Astrocyte of the cerebellum (primary cell): ENCODE results near the gene CPXM2.

Experiments
- DNase-seq: peaks from one replicate; pipeline ENCODE4 v3.0.0-alpha.2; 2011; ENCODE audit warnings: low read depth
- H3K4me3 ChIP-seq: 2 replicates; pipeline ENCODE4 v1.5.1; 2011; ENCODE audit warnings: mild to moderate bottlenecking, low read depth, low read length, moderate library complexity
- CTCF ChIP-seq: IDR thresholded peaks from 2 replicates; pipeline ENCODE4 v1.5.1; 2012; ENCODE audit warnings: low read length, low read depth, moderate library complexity, mild to moderate bottlenecking; ENCODE audit errors: missing control alignments
- in situ Hi-C: cut with HindIII; loops from 2 replicates; pipeline ENCODE4 v1.10.0; 2017; ENCODE audit warnings: low sequenced_read_pairs

CPXM2 gene

GRCh38 chr10:123759041-123759440, 132.6 kb downstream of the CPXM2 start:
- in situ Hi-C loops = no loop called here
- TF ChIP-seq CTCF = no peak
- no peak for DNase-seq
- no peak overlapping the region for H3K4me3 ChIP-seq

GRCh38 chr10:123757853-123758252, 133.8 kb downstream of the CPXM2 start:
- TF ChIP-seq CTCF = no peak
- H3K4me3 ChIP-seq = no peak overlapping the region
- in situ Hi-C loops = no loop called here
- DNase-seq = no peak

GRCh38 chr10:123755061-123755460, 136.5 kb downstream of the CPXM2 start:
- in situ Hi-C loops = no loop called here
- no peak overlapping the region for H3K4me3 ChIP-seq
- no peak for TF ChIP-seq CTCF
- no peak for DNase-seq

GRCh38 chr10:123754123-123754522, 137.5 kb downstream of the CPXM2 start:
- TF ChIP-seq CTCF = no peak
- DNase-seq = no peak
- in situ Hi-C loops = no loop called here
- no peak overlapping the region for H3K4me3 ChIP-seq

GRCh38 chr10:123751342-123752134, 140.1 kb downstream of the CPXM2 start:
- H3K4me3 ChIP-seq = no peak overlapping the region
- no peak for DNase-seq
- in situ Hi-C loops = no loop called here
- TF ChIP-seq CTCF = no peak

GRCh38 chr10:123750901-123751300, 140.7 kb downstream of the CPXM2 start:
- TF ChIP-seq CTCF = no peak
- in situ Hi-C loops = no loop called here
- no peak for DNase-seq
- H3K4me3 ChIP-seq = no peak overlapping the region

GRCh38 chr10:123748711-123749110, 142.9 kb downstream of the CPXM2 start:
- no peak for TF ChIP-seq CTCF
- no peak for DNase-seq

More at GRCh38 chr10:123748711-123749110, 142.9 kb downstream of the CPXM2 start:
- in situ Hi-C loops = no loop called here
- no peak overlapping the region for H3K4me3 ChIP-seq
